Panc1 (cell line): ENCODE measurements around the gene HOXA7. TPM values are rescaled to one million over a fixed set of nuclear protein-coding genes. Genes with fewer than 3 reads are reported as not detected.

Experiments
- ATAC-seq: fragments of 200-7000 bp; cut with Tn5 transposase; 2 replicates; pipeline ENCODE4 v1.9.1; 2020; ENCODE audit warnings: mild to moderate bottlenecking, moderate library complexity
- BruUV-seq: library from RNA; stranded (reverse); fragments of 400-500 nt; replicated peaks from 2 replicates; lab custom pipeline; 2021; lab: Mats Ljungman, UMichigan
- CTCF ChIA-PET: fragments of 300-600 bp; sonication (Branson Sonifier 250); formaldehyde crosslinking; loops from one replicate; lab custom pipeline; 2022; ENCODE audit warnings: antibody characterized with exemption; lab: Charles Lee
- POLR2A ChIA-PET: fragments of 300-600 bp; sonication (Branson Sonifier 250); formaldehyde crosslinking; loops from one replicate; lab custom pipeline; 2022; ENCODE audit warnings: antibody characterized with exemption; lab: Charles Lee
- DNase-seq: peaks from one replicate; pipeline ENCODE4 v3.0.0-alpha.2; 2010; ENCODE audit warnings: low read depth, low spot score
- H3K27ac ChIP-seq: 2 replicates; pipeline ENCODE4 v1.5.1; 2011; ENCODE audit warnings: mild to moderate bottlenecking, low read length, inconsistent platforms
- H3K27me3 ChIP-seq: fragments of 200-500 bp; sonication (Bioruptor generic); 2 replicates; pipeline ENCODE4 v1.6.0; 2014; ENCODE audit warnings: low read length, inconsistent platforms; ENCODE audit not compliant: control insufficient read depth, insufficient read depth
- H3K36me3 ChIP-seq: fragments of 200-500 bp; sonication (Bioruptor generic); 2 replicates; pipeline ENCODE4 v1.5.1; 2014; ENCODE audit warnings: inconsistent platforms, mild to moderate bottlenecking, low read length, moderate library complexity; ENCODE audit not compliant: control insufficient read depth, insufficient read depth
- H3K4me1 ChIP-seq: 2 replicates; pipeline ENCODE4 v1.5.1; 2011; ENCODE audit warnings: inconsistent platforms, mild to moderate bottlenecking, low read length, moderate library complexity; ENCODE audit not compliant: control insufficient read depth, insufficient read depth
- H3K4me3 ChIP-seq, 2 experiments: 2 replicates each; pipeline ENCODE4 v1.5.1; 2011 to 2012; ENCODE audit warnings: low read depth in 2 of 2, low read length in 2 of 2, mild to moderate bottlenecking in 2 of 2, inconsistent platforms in 1 of 2, moderate library complexity in 1 of 2
- H3K9me3 ChIP-seq: fragments of 200-500 bp; sonication (Bioruptor generic); 2 replicates; pipeline ENCODE4 v1.5.1; 2014; ENCODE audit warnings: low read depth, mild to moderate bottlenecking, inconsistent platforms, low read length, moderate library complexity; ENCODE audit not compliant: control insufficient read depth, insufficient read depth
- POLR2AphosphoS5 ChIP-seq: IDR thresholded peaks from 2 replicates; pipeline ENCODE4 v1.6.1; 2012; ENCODE audit warnings: mild to moderate bottlenecking, low read depth, low read length, moderate library complexity
- SIN3A ChIP-seq: IDR thresholded peaks from 2 replicates; pipeline ENCODE4 v1.6.1; 2012; ENCODE audit warnings: low read depth, mild to moderate bottlenecking, low read length, moderate library complexity, borderline replicate concordance; ENCODE audit not compliant: insufficient read depth
- TCF7L2 ChIP-seq: IDR thresholded peaks from 2 replicates; pipeline ENCODE4 v1.6.1; 2011; ENCODE audit warnings: mild to moderate bottlenecking, low read depth, low read length, inconsistent platforms
- in situ Hi-C: cut with HindIII; loops from 2 replicates; pipeline ENCODE4 v1.10.0; 2016; ENCODE audit warnings: low sequenced_read_pairs, low pct_unique_long_range_greater_than_20kb
- intact Hi-C: fragments of 100-400 bp; cut with micrococcal nuclease; formaldehyde crosslinking; loops from one replicate; pipeline ENCODE4 v1.10.0; 2022; ENCODE audit not compliant: unreplicated experiment
- total RNA-seq: library from RNA; stranded (reverse); gene quantifications from one replicate; pipeline ENCODE4 v1.2.1, GENCODE V29; 2021; ENCODE audit not compliant: unreplicated experiment
- TF ChIP-seq, protein P1 (sequence below), 2 experiments: IDR thresholded peaks; 2 replicates each; pipeline ENCODE4 v1.6.1; 2011 to 2012; ENCODE audit warnings: low read depth in 2 of 2, control low read depth in 1 of 2, low read length in 1 of 2, mild to moderate bottlenecking in 1 of 2, moderate library complexity in 1 of 2; ENCODE audit not compliant: insufficient read depth in 1 of 2
- TF ChIP-seq, protein P2 (sequence below): fragments of 450-650 bp; IDR thresholded peaks from 2 replicates; pipeline ENCODE4 v1.5.1; 2017; ENCODE audit warnings: mild to moderate bottlenecking

HOXA7 gene
- total RNA-seq, 1 experiment from 2014 or later: not detected

DNA sequence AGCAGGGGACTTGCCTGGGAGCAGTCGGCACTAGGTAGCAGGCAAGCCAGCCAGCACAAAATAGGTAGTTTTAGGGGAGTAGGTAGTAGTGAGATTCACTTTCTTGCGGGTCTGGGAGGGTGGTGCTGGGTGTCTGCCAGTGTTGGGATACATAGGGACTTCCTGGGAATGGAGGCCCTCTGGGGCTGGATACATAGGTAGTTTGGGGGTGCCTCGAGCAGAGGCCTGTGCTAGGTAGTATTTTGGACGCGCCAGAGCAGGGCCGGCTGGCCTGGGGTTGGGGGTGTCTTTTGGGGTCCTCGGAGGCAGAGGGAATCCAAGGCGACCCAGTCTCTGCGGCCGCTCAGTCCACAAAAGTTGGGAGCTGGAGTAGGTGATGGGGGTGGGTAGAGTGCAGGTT, 2.1 kb downstream of the HOXA7 start:
- H3K36me3 ChIP-seq: no peaks in the 10 kb centered on the region; the same call in 1 of the 2 replicates
- in situ Hi-C loops: no loop called here
- no peaks in the 10 kb centered on the region for H3K9me3 ChIP-seq
- CTCF ChIA-PET: interaction anchor here (0.6 kb wide), 1 partner anchor 11 kb away, joined by 3 read pairs; the partner anchor contains the start of gene HOXA5
- TF ChIP-seq, protein P1, sequence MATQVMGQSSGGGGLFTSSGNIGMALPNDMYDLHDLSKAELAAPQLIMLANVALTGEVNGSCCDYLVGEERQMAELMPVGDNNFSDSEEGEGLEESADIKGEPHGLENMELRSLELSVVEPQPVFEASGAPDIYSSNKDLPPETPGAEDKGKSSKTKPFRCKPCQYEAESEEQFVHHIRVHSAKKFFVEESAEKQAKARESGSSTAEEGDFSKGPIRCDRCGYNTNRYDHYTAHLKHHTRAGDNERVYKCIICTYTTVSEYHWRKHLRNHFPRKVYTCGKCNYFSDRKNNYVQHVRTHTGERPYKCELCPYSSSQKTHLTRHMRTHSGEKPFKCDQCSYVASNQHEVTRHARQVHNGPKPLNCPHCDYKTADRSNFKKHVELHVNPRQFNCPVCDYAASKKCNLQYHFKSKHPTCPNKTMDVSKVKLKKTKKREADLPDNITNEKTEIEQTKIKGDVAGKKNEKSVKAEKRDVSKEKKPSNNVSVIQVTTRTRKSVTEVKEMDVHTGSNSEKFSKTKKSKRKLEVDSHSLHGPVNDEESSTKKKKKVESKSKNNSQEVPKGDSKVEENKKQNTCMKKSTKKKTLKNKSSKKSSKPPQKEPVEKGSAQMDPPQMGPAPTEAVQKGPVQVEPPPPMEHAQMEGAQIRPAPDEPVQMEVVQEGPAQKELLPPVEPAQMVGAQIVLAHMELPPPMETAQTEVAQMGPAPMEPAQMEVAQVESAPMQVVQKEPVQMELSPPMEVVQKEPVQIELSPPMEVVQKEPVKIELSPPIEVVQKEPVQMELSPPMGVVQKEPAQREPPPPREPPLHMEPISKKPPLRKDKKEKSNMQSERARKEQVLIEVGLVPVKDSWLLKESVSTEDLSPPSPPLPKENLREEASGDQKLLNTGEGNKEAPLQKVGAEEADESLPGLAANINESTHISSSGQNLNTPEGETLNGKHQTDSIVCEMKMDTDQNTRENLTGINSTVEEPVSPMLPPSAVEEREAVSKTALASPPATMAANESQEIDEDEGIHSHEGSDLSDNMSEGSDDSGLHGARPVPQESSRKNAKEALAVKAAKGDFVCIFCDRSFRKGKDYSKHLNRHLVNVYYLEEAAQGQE (IDR thresholded peaks at IDR 0.05; ENCODE audit: insufficient read depth in 1 of 2, low read depth in 2 of 2, low read length in 1 of 2): no peak
- TF ChIP-seq TCF7L2 (no peak), SIN3A (no peak), POLR2AphosphoS5 (no peak)
- TF ChIP-seq, protein P2, sequence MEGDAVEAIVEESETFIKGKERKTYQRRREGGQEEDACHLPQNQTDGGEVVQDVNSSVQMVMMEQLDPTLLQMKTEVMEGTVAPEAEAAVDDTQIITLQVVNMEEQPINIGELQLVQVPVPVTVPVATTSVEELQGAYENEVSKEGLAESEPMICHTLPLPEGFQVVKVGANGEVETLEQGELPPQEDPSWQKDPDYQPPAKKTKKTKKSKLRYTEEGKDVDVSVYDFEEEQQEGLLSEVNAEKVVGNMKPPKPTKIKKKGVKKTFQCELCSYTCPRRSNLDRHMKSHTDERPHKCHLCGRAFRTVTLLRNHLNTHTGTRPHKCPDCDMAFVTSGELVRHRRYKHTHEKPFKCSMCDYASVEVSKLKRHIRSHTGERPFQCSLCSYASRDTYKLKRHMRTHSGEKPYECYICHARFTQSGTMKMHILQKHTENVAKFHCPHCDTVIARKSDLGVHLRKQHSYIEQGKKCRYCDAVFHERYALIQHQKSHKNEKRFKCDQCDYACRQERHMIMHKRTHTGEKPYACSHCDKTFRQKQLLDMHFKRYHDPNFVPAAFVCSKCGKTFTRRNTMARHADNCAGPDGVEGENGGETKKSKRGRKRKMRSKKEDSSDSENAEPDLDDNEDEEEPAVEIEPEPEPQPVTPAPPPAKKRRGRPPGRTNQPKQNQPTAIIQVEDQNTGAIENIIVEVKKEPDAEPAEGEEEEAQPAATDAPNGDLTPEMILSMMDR: no peak
- H3K4me1 ChIP-seq: peaks cover 10% of the 10 kb centered on the region
- intact Hi-C loops: no loop called here
- no peaks in the 10 kb centered on the region for H3K27me3 ChIP-seq
- no peak for ATAC-seq
- no peak overlapping the region for H3K27ac ChIP-seq
- no peak overlapping the region; a peak in 1 of 4 replicates for H3K4me3 ChIP-seq
- POLR2A ChIA-PET: no interaction called here
- BruUV-seq: no TSS peak
- DNase-seq: no peak

DNA sequence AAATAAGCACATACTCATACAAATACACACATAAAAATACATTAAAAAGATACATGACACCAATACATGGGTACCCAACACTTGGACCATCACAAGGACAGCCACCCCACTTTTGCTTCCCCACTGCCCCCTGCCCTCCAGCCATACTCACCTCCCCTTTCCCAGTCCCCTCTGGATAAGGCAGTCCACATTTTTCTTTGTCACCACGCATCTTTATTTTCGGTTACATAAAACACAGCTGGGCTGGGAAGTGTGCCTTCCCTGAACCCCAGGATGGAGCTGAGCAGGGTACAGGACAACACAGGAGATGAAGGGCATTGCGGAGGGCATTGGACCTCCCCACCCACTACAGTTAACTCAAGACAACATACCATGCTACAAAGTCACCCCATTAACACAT, 2.9 kb downstream of the HOXA7 start:
- intact Hi-C loops (no loop called here), in situ Hi-C loops (no loop called here)
- DNase-seq (no peak), ATAC-seq (no peak)
- Histone ChIP-seq H3K27me3 (no peaks in the 10 kb centered on the region), H3K4me3 (no peak overlapping the region), H3K9me3 (no peaks in the 10 kb centered on the region), H3K27ac (no peak overlapping the region), H3K4me1 (peaks cover 18% of the 10 kb centered on the region), H3K36me3 (no peaks in the 10 kb centered on the region; the same call in 1 of the 2 replicates)
- ChIA-PET CTCF (interaction anchor here (0.6 kb wide), 1 partner anchor 33 kb away, joined by 3 read pairs; no protein-coding TSS in a partner anchor), POLR2A (no interaction called here)
- BruUV-seq: no TSS peak
- TF ChIP-seq, protein P2: no peak
- no peak for TF ChIP-seq TCF7L2
- TF ChIP-seq POLR2AphosphoS5: no peak
- no peak for TF ChIP-seq SIN3A
- TF ChIP-seq, protein P1 (IDR thresholded peaks at IDR 0.05; ENCODE audit: insufficient read depth in 1 of 2, low read depth in 2 of 2, low read length in 1 of 2): no peak
